Medulla oblongata (tissue), 1 donor: Measurements from ENCODE around the gene RABGAP1L.
A peak's percentile ranks its signal among the peaks of the same experiment; 100 is the strongest.
"Not testable (repeated sequence)": the region's sequence is repeated elsewhere in the genome, so short reads cannot be mapped to it uniquely, and the experiment has no call there.

Source experiments
- DNase-seq: peaks from one replicate; pipeline ENCODE4 v3.0.0-alpha.2; 2015; ENCODE audit errors: extremely low spot score

Gene RABGAP1L

GRCh38 chr1:174711848-174712247 lies 552.5 kb downstream of the RABGAP1L start:
- not testable (repeated sequence) for DNase-seq

- DNase-seq: no peak
These were observed 553.2 kb downstream of the RABGAP1L start for GRCh38 chr1:174712541-174712940.

- no peak for DNase-seq
These were observed 554.5 kb downstream of the RABGAP1L start for GRCh38 chr1:174713796-174714195.

- no peak for DNase-seq
These were observed 559.9 kb downstream of the RABGAP1L start for GRCh38 chr1:174719194-174719593.

- DNase-seq: no peak
These were observed 561.3 kb downstream of the RABGAP1L start for GRCh38 chr1:174720618-174721017.

- DNase-seq: no peak
These were observed 561.9 kb downstream of the RABGAP1L start for GRCh38 chr1:174721246-174721645.

GRCh38 chr1:174723816-174724215 lies 564.5 kb downstream of the RABGAP1L start:
- no peak for DNase-seq

- DNase-seq: no peak
These were observed 564.9 kb downstream of the RABGAP1L start for GRCh38 chr1:174724219-174724618.

GRCh38 chr1:174726167-174726879 lies 567.0 kb downstream of the RABGAP1L start:
- DNase-seq: peak; percentile 66

GRCh38 chr1:174726880-174727585 lies 567.7 kb downstream of the RABGAP1L start:
- no peak for DNase-seq

- no peak for DNase-seq
These were observed 575.0 kb downstream of the RABGAP1L start for GRCh38 chr1:174734270-174734669.

GRCh38 chr1:174736831-174737230 lies 577.5 kb downstream of the RABGAP1L start:
- no peak for DNase-seq

GRCh38 chr1:174740249-174740968 lies 581.1 kb downstream of the RABGAP1L start:
- no peak for DNase-seq

- DNase-seq: no peak
These were observed 583.7 kb downstream of the RABGAP1L start for GRCh38 chr1:174742805-174743653.

GRCh38 chr1:174743654-174744561 lies 584.6 kb downstream of the RABGAP1L start:
- DNase-seq: peak; percentile 53

GRCh38 chr1:174744886-174745285 lies 585.6 kb downstream of the RABGAP1L start:
- DNase-seq: no peak

GRCh38 chr1:174746024-174746808 lies 586.9 kb downstream of the RABGAP1L start:
- DNase-seq: no peak

- DNase-seq: no peak
These were observed 588.3 kb downstream of the RABGAP1L start for GRCh38 chr1:174747613-174748012.

GRCh38 chr1:174748586-174748985 lies 589.3 kb downstream of the RABGAP1L start:
- no peak for DNase-seq

GRCh38 chr1:174753131-174753530 lies 593.8 kb downstream of the RABGAP1L start:
- no peak for DNase-seq
